ENCODE measurements around the gene OR5AN1. TPM values are rescaled to one million over a fixed set of nuclear protein-coding genes. Genes with fewer than 3 reads are reported as not detected.

The OR5AN1 gene
- total RNA-seq, 4 donors from 2014 or later: not detected

DNA sequence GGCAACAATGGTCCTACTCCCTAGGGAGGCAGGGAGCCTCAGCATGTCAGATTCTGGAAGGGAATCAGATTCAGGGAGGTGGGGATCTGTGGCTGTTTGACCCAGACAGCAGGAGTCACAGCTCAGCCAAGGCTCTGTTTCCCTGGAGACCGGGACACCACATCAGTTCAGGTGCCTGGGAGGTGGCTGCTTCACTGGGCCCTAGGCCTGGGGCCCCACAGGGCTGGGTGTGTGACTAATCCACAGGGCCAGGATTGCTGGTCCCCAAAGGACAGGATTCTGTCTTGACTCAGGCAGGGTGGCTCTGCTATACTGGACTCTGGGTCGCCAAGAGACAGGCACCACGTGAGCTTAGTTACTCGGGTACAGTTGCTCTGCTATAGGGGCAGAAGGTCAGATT is 3.5 kb upstream of the OR5AN1 start:
- DNase-seq (no peak), ATAC-seq (no peak)
- Histone ChIP-seq H3K9me3 (no peaks in the 10 kb centered on the region), H3K36me3 (no peaks in the 10 kb centered on the region), H3K27ac (no peak overlapping the region), H3K4me3 (no peak overlapping the region), H3K4me1 (no peaks in the 10 kb centered on the region), H3K27me3 (no peaks in the 10 kb centered on the region)
- in situ Hi-C loops (cut with MboI; ENCODE audit: low sequenced_read_pairs in 4 of 4): no loop called here
- intact Hi-C loops (cut with DNase I; ENCODE audit: low total_unique reads): no loop called here
- no peak for TF ChIP-seq POLR2A (IDR thresholded peaks at IDR 0.05)
- TF ChIP-seq, protein P1, sequence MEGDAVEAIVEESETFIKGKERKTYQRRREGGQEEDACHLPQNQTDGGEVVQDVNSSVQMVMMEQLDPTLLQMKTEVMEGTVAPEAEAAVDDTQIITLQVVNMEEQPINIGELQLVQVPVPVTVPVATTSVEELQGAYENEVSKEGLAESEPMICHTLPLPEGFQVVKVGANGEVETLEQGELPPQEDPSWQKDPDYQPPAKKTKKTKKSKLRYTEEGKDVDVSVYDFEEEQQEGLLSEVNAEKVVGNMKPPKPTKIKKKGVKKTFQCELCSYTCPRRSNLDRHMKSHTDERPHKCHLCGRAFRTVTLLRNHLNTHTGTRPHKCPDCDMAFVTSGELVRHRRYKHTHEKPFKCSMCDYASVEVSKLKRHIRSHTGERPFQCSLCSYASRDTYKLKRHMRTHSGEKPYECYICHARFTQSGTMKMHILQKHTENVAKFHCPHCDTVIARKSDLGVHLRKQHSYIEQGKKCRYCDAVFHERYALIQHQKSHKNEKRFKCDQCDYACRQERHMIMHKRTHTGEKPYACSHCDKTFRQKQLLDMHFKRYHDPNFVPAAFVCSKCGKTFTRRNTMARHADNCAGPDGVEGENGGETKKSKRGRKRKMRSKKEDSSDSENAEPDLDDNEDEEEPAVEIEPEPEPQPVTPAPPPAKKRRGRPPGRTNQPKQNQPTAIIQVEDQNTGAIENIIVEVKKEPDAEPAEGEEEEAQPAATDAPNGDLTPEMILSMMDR (IDR thresholded peaks at IDR 0.05 in 4 of 5, conservative IDR thresholded peaks at IDR 0.05 in 1 of 5): no peak

- Histone ChIP-seq H3K4me1 (no peaks in the 10 kb centered on the region), H3K9me3 (no peaks in the 10 kb centered on the region), H3K27ac (no peak overlapping the region), H3K36me3 (no peaks in the 10 kb centered on the region), H3K27me3 (no peaks in the 10 kb centered on the region), H3K4me3 (no peak overlapping the region)
- DNase-seq (no peak), ATAC-seq (no peak)
- no peak for TF ChIP-seq POLR2A (IDR thresholded peaks at IDR 0.05)
- TF ChIP-seq, protein P1 (IDR thresholded peaks at IDR 0.05 in 4 of 5, conservative IDR thresholded peaks at IDR 0.05 in 1 of 5): no peak
- intact Hi-C loops (cut with DNase I; ENCODE audit: low total_unique reads): no loop called here
- in situ Hi-C loops (cut with MboI; ENCODE audit: low sequenced_read_pairs in 4 of 4): no loop called here
Observed at GRCh38 chr11:59356561-59356960, 2.1 kb upstream of the OR5AN1 start.

- Histone ChIP-seq H3K4me3 (no peak overlapping the region), H3K27ac (no peak overlapping the region), H3K4me1 (no peaks in the 10 kb centered on the region), H3K9me3 (no peaks in the 10 kb centered on the region), H3K27me3 (no peaks in the 10 kb centered on the region), H3K36me3 (no peaks in the 10 kb centered on the region)
- intact Hi-C loops (cut with DNase I; ENCODE audit: low total_unique reads): no loop called here
- ATAC-seq (no peak), DNase-seq (no peak)
- in situ Hi-C loops (cut with MboI; ENCODE audit: low sequenced_read_pairs in 4 of 4): no loop called here
- TF ChIP-seq, protein P1 (IDR thresholded peaks at IDR 0.05 in 4 of 5, conservative IDR thresholded peaks at IDR 0.05 in 1 of 5): no peak
- no peak for TF ChIP-seq POLR2A (IDR thresholded peaks at IDR 0.05)
Observed at GRCh38 chr11:59358020-59358419, 675 bp upstream of the OR5AN1 start.

- H3K27me3 ChIP-seq: no peaks in the 10 kb centered on the region
- intact Hi-C loops (cut with DNase I; ENCODE audit: low total_unique reads): no loop called here
Observed at GRCh38 chr11:59365232-59366018, 6.7 kb downstream of the OR5AN1 start.

More at GRCh38 chr11:59365232-59366018, 6.7 kb downstream of the OR5AN1 start:
- TF ChIP-seq, protein P1 (IDR thresholded peaks at IDR 0.05 in 4 of 5, conservative IDR thresholded peaks at IDR 0.05 in 1 of 5): no peak
- TF ChIP-seq POLR2A (IDR thresholded peaks at IDR 0.05): no peak
- Histone ChIP-seq H3K27ac (no peak overlapping the region), H3K4me3 (no peak overlapping the region), H3K36me3 (no peaks in the 10 kb centered on the region), H3K4me1 (no peaks in the 10 kb centered on the region), H3K9me3 (no peaks in the 10 kb centered on the region)
- DNase-seq (no peak), ATAC-seq (no peak)
- in situ Hi-C loops (cut with MboI; ENCODE audit: low sequenced_read_pairs in 4 of 4): no loop called here
